Endothelial cell of hepatic sinusoid (primary cell): Measurements from ENCODE around the gene ASGR1.
"Not testable (repeated sequence)": the region's sequence is repeated elsewhere in the genome, so short reads cannot be mapped to it uniquely, and the experiment has no call there.

Experiments used
- in situ Hi-C: cut with HindIII; loops from 2 replicates; pipeline ENCODE4 v1.10.0; 2017; ENCODE audit warnings: low sequenced_read_pairs

The ASGR1 gene

GRCh38 chr17:7191069-7191468, 11.9 kb upstream of the ASGR1 start:
- in situ Hi-C loops: no loop called here

GRCh38 chr17:7190276-7190917, 11.2 kb upstream of the ASGR1 start:
- in situ Hi-C loops: no loop called here

- in situ Hi-C loops: no loop called here
Observed at GRCh38 chr17:7186241-7186640, 7.1 kb upstream of the ASGR1 start.

- in situ Hi-C loops: no loop called here
Observed at GRCh38 chr17:7184647-7185046, 5.5 kb upstream of the ASGR1 start.

GRCh38 chr17:7184091-7184488, 4.9 kb upstream of the ASGR1 start:
- in situ Hi-C loops: no loop called here

- in situ Hi-C loops: no loop called here
Observed at GRCh38 chr17:7183433-7184090, 4.4 kb upstream of the ASGR1 start.

GRCh38 chr17:7182101-7182500, 2.9 kb upstream of the ASGR1 start:
- in situ Hi-C loops: not testable (repeated sequence)

- in situ Hi-C loops: no loop called here
Observed at GRCh38 chr17:7178973-7179316, 225 bp downstream of the ASGR1 start.

GRCh38 chr17:7177954-7178477, 1.2 kb downstream of the ASGR1 start:
- in situ Hi-C loops: no loop called here

- in situ Hi-C loops: no loop called here
Observed at GRCh38 chr17:7177191-7177953, 1.8 kb downstream of the ASGR1 start.

GRCh38 chr17:7176841-7177190, 2.4 kb downstream of the ASGR1 start:
- in situ Hi-C loops: no loop called here

GRCh38 chr17:7176107-7176840, 2.9 kb downstream of the ASGR1 start:
- in situ Hi-C loops: no loop called here

GRCh38 chr17:7175330-7175733, 3.8 kb downstream of the ASGR1 start:
- in situ Hi-C loops: no loop called here

GRCh38 chr17:7174603-7175326, 4.4 kb downstream of the ASGR1 start:
- in situ Hi-C loops: no loop called here

- in situ Hi-C loops: no loop called here
Observed at GRCh38 chr17:7173687-7174602, 5.2 kb downstream of the ASGR1 start.

GRCh38 chr17:7172522-7173191, 6.5 kb downstream of the ASGR1 start:
- in situ Hi-C loops: not testable (repeated sequence)

- in situ Hi-C loops: not testable (repeated sequence)
Observed at GRCh38 chr17:7169565-7169908, 9.6 kb downstream of the ASGR1 start.

GRCh38 chr17:7168841-7169564, 10.2 kb downstream of the ASGR1 start:
- in situ Hi-C loops: not testable (repeated sequence)

- in situ Hi-C loops: no loop called here
Observed at GRCh38 chr17:7167832-7168231, 11.3 kb downstream of the ASGR1 start.
